Lung (tissue), 12 donors: ENCODE data around the gene NFATC2. TPM values are rescaled to one million over a fixed set of nuclear protein-coding genes. Genes with fewer than 3 reads are reported as not detected.
A peak's percentile ranks its signal among the peaks of the same experiment; 100 is the strongest.

Experiments
- ATAC-seq: fragments of 200-7000 bp; cut with Tn5 transposase; one replicate; pipeline ENCODE4 v1.9.1; 2020; ENCODE audit warnings: moderate number of reproducible peaks; ENCODE audit not compliant: insufficient read depth, low FRiP score
- DNase-seq, 3 donors: peaks; one replicate each; pipeline ENCODE4 v3.0.0-alpha.2; 2013 to 2017
- H3K27ac ChIP-seq, 2 donors: one replicate each; pipeline ENCODE4 v1.5.1; 2013; ENCODE audit warnings: mild to moderate bottlenecking in 2 of 2, moderate library complexity in 2 of 2, control low read depth in 1 of 2, inconsistent platforms in 1 of 2, low read depth in 1 of 2, low read length in 1 of 2
- H3K27me3 ChIP-seq, 3 donors: one replicate each; pipeline ENCODE4 v1.5.1; 2013; ENCODE audit warnings: low read length in 2 of 3; ENCODE audit not compliant: control insufficient read depth in 3 of 3, insufficient read depth in 3 of 3
- H3K36me3 ChIP-seq, 4 donors: one replicate each; pipeline ENCODE4 v1.5.1; 2013; ENCODE audit warnings: low read length in 4 of 4, mild to moderate bottlenecking in 1 of 4, moderate library complexity in 1 of 4; ENCODE audit not compliant: control insufficient read depth in 4 of 4, insufficient read depth in 4 of 4
- H3K4me1 ChIP-seq, 5 donors: one replicate each; pipeline ENCODE4 v1.5.1; 2013; ENCODE audit warnings: low read length in 5 of 5, mild to moderate bottlenecking in 2 of 5, moderate library complexity in 1 of 5; ENCODE audit not compliant: control insufficient read depth in 5 of 5, insufficient read depth in 5 of 5
- H3K4me3 ChIP-seq: one replicate; pipeline ENCODE4 v1.5.1; 2013; ENCODE audit warnings: mild to moderate bottlenecking, control low read depth, moderate library complexity
- H3K9ac ChIP-seq, 2 donors: one replicate each; pipeline ENCODE4 v1.5.1; 2013; ENCODE audit warnings: low read length in 2 of 2, control low read depth in 1 of 2; ENCODE audit not compliant: insufficient read depth in 1 of 2
- H3K9me3 ChIP-seq, 4 donors: one replicate each; pipeline ENCODE4 v1.5.1; 2013; ENCODE audit warnings: low read length in 3 of 4, mild to moderate bottlenecking in 1 of 4, moderate library complexity in 1 of 4; ENCODE audit not compliant: control insufficient read depth in 4 of 4, insufficient read depth in 3 of 4
- WGBS, 2 donors: extraction: QIAGEN DNeasy Blood & Tissue Kit; methylation state at CpG; one replicate each; pipeline ENCODE4 v1.1.7; 2013; 5-methylcytosine and 5-hydroxymethylcytosine counted together
- polyA plus RNA-seq, 2 donors: library from polyadenylated mRNA; stranded (reverse); fragments of 200-250 nt; gene quantifications; one replicate each; pipeline ENCODE4 v1.2.1, GENCODE V29; 2013
- total RNA-seq, 2 donors: library from RNA; depleted of rRNA in 1 of 2; stranded (reverse); fragments of >200 nt in 1 of 2; gene quantifications; one replicate each; pipeline ENCODE4 v1.2.1, GENCODE V29; 2014 to 2021
- TF ChIP-seq, protein P1 (sequence below): IDR thresholded peaks from 2 replicates; pipeline ENCODE4 v1.5.1; 2012; ENCODE audit warnings: mild to moderate bottlenecking; ENCODE audit errors: control extremely low read depth, extremely low read depth
- donor health status: control.
- donor health status: control.
- donor health status: Bipolar disorder and iron deficiency.
- donor health status: healthy.
- donor health status: DM: yes; HTN: yes; CAD: no.

Gene NFATC2
- total and polyA plus RNA-seq, 4 donors: 1.3 to 8.7 (median 4.7) TPM

DNA sequence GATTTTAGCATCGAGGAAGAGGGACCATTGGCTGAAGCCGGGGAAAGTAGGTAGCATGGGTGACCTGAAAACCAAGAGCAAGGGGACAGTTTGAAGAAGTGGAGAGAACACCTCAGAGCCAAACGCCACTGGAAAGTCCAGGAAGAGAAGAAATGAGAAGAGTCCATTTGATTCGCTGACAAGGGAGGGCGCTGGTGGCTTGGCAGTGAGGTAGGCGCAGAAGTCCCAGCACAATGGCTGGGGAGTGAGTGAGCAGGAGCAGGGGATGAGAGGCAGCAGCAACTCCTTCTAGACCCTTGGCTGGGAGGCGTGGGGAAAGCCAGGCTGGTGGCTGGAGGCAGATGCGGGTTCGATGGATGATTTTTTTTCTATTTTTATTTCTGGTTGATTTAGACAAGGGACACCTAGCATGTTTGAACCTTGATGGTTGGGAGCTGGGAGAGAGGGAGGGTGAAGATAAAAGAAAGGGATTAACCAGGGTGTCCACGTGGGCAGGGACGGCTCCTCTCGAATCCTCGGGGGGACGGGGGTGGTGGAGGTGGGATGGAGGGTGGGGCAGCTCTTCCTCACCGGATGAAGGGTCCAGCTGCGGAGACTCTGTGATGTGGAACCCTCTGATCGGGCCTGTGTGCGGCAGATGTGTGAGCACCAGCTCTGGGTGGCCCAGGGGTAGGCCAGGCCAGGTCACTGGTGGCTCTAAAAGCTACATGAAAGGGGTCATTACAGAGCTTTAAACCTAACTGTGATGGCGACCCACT lies 164.2 kb downstream of the NFATC2 start:
- Histone ChIP-seq H3K36me3 (no peaks in the 10 kb centered on the region), H3K4me1 (peaks cover 0 to 10% (median 5%) of the 10 kb centered on the region in 5 donors), H3K9ac (no peak overlapping the region), H3K4me3 (no peak overlapping the region), H3K9me3 (no peaks in the 10 kb centered on the region), H3K27ac (no peak overlapping the region), H3K27me3 (no peaks in the 10 kb centered on the region)
- DNase-seq: peak in 2 of 3 donors; percentile 38 to 50
- no peak for ATAC-seq
- TF ChIP-seq, protein P1, sequence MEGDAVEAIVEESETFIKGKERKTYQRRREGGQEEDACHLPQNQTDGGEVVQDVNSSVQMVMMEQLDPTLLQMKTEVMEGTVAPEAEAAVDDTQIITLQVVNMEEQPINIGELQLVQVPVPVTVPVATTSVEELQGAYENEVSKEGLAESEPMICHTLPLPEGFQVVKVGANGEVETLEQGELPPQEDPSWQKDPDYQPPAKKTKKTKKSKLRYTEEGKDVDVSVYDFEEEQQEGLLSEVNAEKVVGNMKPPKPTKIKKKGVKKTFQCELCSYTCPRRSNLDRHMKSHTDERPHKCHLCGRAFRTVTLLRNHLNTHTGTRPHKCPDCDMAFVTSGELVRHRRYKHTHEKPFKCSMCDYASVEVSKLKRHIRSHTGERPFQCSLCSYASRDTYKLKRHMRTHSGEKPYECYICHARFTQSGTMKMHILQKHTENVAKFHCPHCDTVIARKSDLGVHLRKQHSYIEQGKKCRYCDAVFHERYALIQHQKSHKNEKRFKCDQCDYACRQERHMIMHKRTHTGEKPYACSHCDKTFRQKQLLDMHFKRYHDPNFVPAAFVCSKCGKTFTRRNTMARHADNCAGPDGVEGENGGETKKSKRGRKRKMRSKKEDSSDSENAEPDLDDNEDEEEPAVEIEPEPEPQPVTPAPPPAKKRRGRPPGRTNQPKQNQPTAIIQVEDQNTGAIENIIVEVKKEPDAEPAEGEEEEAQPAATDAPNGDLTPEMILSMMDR: no peak
- WGBS, 2 donors: 95 to 96% methylated on average over 19 of the region's 19 CpGs

DNA sequence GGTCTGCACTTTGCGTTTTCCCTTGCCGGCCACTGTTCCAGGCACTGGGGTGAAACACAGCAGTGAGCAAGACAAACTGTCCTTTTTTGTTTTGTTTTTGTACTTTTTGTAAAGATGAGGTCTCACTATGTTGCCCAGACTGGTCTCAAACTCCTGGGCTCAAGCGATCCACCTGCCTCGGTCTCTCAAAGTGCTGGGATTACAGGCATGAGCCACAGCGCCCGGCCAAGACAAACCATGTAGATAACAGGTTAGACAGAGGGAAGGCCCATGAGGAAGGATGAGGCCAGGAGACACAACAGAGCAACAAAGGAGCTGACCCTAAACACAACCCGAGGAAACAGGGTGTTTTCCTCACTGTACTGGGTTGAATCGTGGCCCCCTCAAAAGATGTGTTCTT lies 165.4 kb downstream of the NFATC2 start:
- DNase-seq (no peak), ATAC-seq (no peak)
- no peak overlapping the region for H3K9ac ChIP-seq
- peaks cover 0 to 7% (median 5%) of the 10 kb centered on the region in 5 donors for H3K4me1 ChIP-seq
- no peaks in the 10 kb centered on the region for H3K9me3 ChIP-seq
- no peaks in the 10 kb centered on the region for H3K36me3 ChIP-seq
- TF ChIP-seq, protein P1: no peak
- no peaks in the 10 kb centered on the region for H3K27me3 ChIP-seq
- H3K4me3 ChIP-seq: no peak overlapping the region
- WGBS, 2 donors: 96 to 97% methylated on average over 8 of the region's 8 CpGs
- no peak overlapping the region for H3K27ac ChIP-seq

DNA sequence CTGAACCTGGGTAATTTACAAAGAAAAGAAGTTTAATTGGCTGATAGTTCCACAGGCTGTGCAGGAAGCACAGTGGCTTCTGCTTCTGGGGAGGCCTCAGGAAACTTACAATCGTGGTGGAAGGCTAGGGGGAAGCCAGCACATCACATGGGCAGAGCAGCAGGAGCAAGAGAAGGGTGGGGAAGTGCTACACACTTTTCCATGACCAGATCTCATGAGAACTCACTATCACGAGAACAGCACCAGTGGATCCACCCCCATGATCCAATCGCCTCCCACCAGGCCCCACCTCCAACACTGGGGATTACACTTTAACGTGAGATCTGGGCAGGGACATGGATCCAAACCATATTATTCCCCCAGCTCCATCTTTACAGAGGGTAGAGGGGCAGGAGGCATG lies 166.4 kb downstream of the NFATC2 start:
- DNase-seq: no peak

More for the DNA sequence above, 166.4 kb downstream of the NFATC2 start:
- no peak overlapping the region for H3K4me3 ChIP-seq
- H3K36me3 ChIP-seq: no peaks in the 10 kb centered on the region
- H3K9me3 ChIP-seq: no peaks in the 10 kb centered on the region
- H3K4me1 ChIP-seq: peaks cover 0 to 7% (median 5%) of the 10 kb centered on the region in 5 donors
- no peaks in the 10 kb centered on the region for H3K27me3 ChIP-seq
- TF ChIP-seq, protein P1: no peak
- no peak for ATAC-seq
- WGBS, 2 donors: 61 to 68% methylated on average over 4 of the region's 4 CpGs
- no peak overlapping the region for H3K9ac ChIP-seq
- no peak overlapping the region for H3K27ac ChIP-seq
